Neural cell (in vitro differentiated cells): ENCODE results near the gene OSBPL9. TPM values are rescaled to one million over a fixed set of nuclear protein-coding genes. Genes with fewer than 3 reads are reported as not detected.

Source experiments
- H2AFZ ChIP-seq: fragments of 200-600, 300-800 bp; sonication (generic), shearing (Covaris generic); 2 replicates; pipeline ENCODE4 v1.6.0; 2014; ENCODE audit warnings: low read depth, mild to moderate bottlenecking, antibody characterized with exemption, low read length, moderate library complexity
- H3F3A ChIP-seq: fragments of 200-600 bp; shearing (Covaris generic); 2 replicates; pipeline ENCODE4 v1.6.1; 2016; ENCODE audit warnings: mild to moderate bottlenecking, moderate library complexity, mixed read lengths, antibody characterized with exemption, low read length; ENCODE audit not compliant: insufficient read depth, poor library complexity, severe bottlenecking
- H3K27ac ChIP-seq: fragments of 200-600, 300-800 bp; sonication (generic), shearing (Covaris generic); 2 replicates; pipeline ENCODE4 v1.5.1; 2014; ENCODE audit warnings: mild to moderate bottlenecking, low read length, moderate library complexity
- H3K27me3 ChIP-seq: fragments of 300-800, 200-600 bp; sonication (generic), shearing (Covaris generic); 2 replicates; pipeline ENCODE4 v1.6.0; 2014; ENCODE audit warnings: mild to moderate bottlenecking, low read depth, low read length, moderate library complexity; ENCODE audit not compliant: insufficient read depth
- H3K36me3 ChIP-seq: fragments of 300-800, 200-600 bp; sonication (generic), shearing (Covaris generic); 2 replicates; pipeline ENCODE4 v1.5.1; 2014; ENCODE audit warnings: mild to moderate bottlenecking, antibody characterized with exemption, low read length, moderate library complexity; ENCODE audit not compliant: insufficient read depth
- H3K4me2 ChIP-seq: fragments of 300-800, 200-600 bp; sonication (generic), shearing (Covaris generic); 2 replicates; pipeline ENCODE4 v1.6.0; 2014; ENCODE audit warnings: mild to moderate bottlenecking, low read length
- H3K4me3 ChIP-seq: fragments of 300-800, 200-600 bp; sonication (generic), shearing (Covaris generic); 2 replicates; pipeline ENCODE4 v1.5.1; 2014; ENCODE audit warnings: mild to moderate bottlenecking, low read length, moderate library complexity
- H3K79me2 ChIP-seq: fragments of 200-600 bp; shearing (Covaris generic); replicated peaks from 2 replicates; pipeline ENCODE4 v1.6.0; 2014; ENCODE audit warnings: mild to moderate bottlenecking, low read length, moderate library complexity; ENCODE audit not compliant: insufficient read depth
- H3K9ac ChIP-seq: fragments of 300-800, 200-600 bp; sonication (generic), shearing (Covaris generic); 2 replicates; pipeline ENCODE4 v1.6.1; 2016; ENCODE audit warnings: mild to moderate bottlenecking, low read length, mixed read lengths
- H3K9me2 ChIP-seq: fragments of 200-600 bp; shearing (Covaris generic); 2 replicates; pipeline ENCODE4 v1.6.1; 2016; ENCODE audit warnings: mild to moderate bottlenecking, low read length, mixed read lengths; ENCODE audit not compliant: insufficient read depth
- H3K9me3 ChIP-seq: fragments of 200-600, 300-800 bp; sonication (generic), shearing (Covaris generic); 2 replicates; pipeline ENCODE4 v1.6.1; 2016; ENCODE audit warnings: mild to moderate bottlenecking, mixed run types, low read length, moderate library complexity, mixed read lengths
- H4K20me1 ChIP-seq: fragments of 200-600 bp; shearing (Covaris generic); 2 replicates; pipeline ENCODE4 v1.6.1; 2016; ENCODE audit warnings: mild to moderate bottlenecking, mixed run types; ENCODE audit not compliant: insufficient read depth
- CTCF ChIP-seq: fragments of 450-650 bp; IDR thresholded peaks from 2 replicates; pipeline ENCODE4 v1.5.1; 2014; ENCODE audit warnings: antibody characterized with exemption, mild to moderate bottlenecking, moderate library complexity; ENCODE audit not compliant: poor library complexity, severe bottlenecking
- EP300 ChIP-seq: fragments of 450-650 bp; conservative IDR thresholded peaks from 2 replicates; pipeline ENCODE4 v1.6.1; 2014; ENCODE audit warnings: antibody characterized with exemption, mild to moderate bottlenecking, moderate library complexity; ENCODE audit not compliant: poor library complexity, severe bottlenecking
- EZH2 ChIP-seq: fragments of 200-600, 300-800 bp; shearing (Covaris generic), sonication (generic); IDR thresholded peaks from 2 replicates; pipeline ENCODE4 v1.6.1; 2014; ENCODE audit warnings: antibody characterized with exemption, low read length, borderline replicate concordance, mild to moderate bottlenecking; ENCODE audit not compliant: insufficient read depth, poor library complexity, severe bottlenecking
- MXI1 ChIP-seq: fragments of 450-650 bp; conservative IDR thresholded peaks from 2 replicates; pipeline ENCODE4 v1.6.1; 2014; ENCODE audit warnings: antibody characterized with exemption, mild to moderate bottlenecking; ENCODE audit not compliant: poor library complexity, severe bottlenecking
- POLR2AphosphoS5 ChIP-seq: IDR thresholded peaks from 2 replicates; pipeline ENCODE4 v1.6.1; 2012
- RAD21 ChIP-seq: fragments of 450-650 bp; conservative IDR thresholded peaks from 2 replicates; pipeline ENCODE4 v1.6.1; 2014; ENCODE audit warnings: antibody characterized with exemption, mild to moderate bottlenecking, moderate library complexity
- REST ChIP-seq: IDR thresholded peaks from 2 replicates; pipeline ENCODE4 v1.6.1; 2012; ENCODE audit warnings: borderline replicate concordance
- SMC3 ChIP-seq: fragments of 450-650 bp; conservative IDR thresholded peaks from 2 replicates; pipeline ENCODE4 v1.6.1; 2014; ENCODE audit warnings: antibody characterized with exemption, mild to moderate bottlenecking, moderate library complexity; ENCODE audit not compliant: poor library complexity
- TAF1 ChIP-seq: IDR thresholded peaks from 2 replicates; pipeline ENCODE4 v1.6.1; 2012; ENCODE audit warnings: low read depth
- polyA plus RNA-seq: library from polyadenylated mRNA; depleted of rRNA; stranded (reverse); fragments of >200 nt; gene quantifications from 2 replicates; pipeline ENCODE4 v1.2.3, GENCODE V29; 2014

The OSBPL9 gene
- polyA plus RNA-seq, 1 donor from 2014 or later, result 117 TPM

GRCh38 chr1:51610637-51611036 is 6.3 kb upstream of the OSBPL9 start:
- Histone ChIP-seq H3K9ac (no peak overlapping the region), H3F3A (no peaks in the 10 kb centered on the region), H3K79me2 (no peaks in the 10 kb centered on the region), H3K27ac (no peak overlapping the region), H3K9me3 (no peaks in the 10 kb centered on the region), H3K9me2 (no peaks in the 10 kb centered on the region), H4K20me1 (no peaks in the 10 kb centered on the region), H3K4me2 (no peak overlapping the region), H3K4me3 (no peak overlapping the region), H3K27me3 (no peaks in the 10 kb centered on the region), H3K36me3 (no peaks in the 10 kb centered on the region), H2AFZ (no peak overlapping the region)
- TF ChIP-seq MXI1 (no peak), EZH2 (no peak), REST (no peak), POLR2AphosphoS5 (no peak), EP300 (no peak), SMC3 (no peak), RAD21 (no peak)

DNA sequence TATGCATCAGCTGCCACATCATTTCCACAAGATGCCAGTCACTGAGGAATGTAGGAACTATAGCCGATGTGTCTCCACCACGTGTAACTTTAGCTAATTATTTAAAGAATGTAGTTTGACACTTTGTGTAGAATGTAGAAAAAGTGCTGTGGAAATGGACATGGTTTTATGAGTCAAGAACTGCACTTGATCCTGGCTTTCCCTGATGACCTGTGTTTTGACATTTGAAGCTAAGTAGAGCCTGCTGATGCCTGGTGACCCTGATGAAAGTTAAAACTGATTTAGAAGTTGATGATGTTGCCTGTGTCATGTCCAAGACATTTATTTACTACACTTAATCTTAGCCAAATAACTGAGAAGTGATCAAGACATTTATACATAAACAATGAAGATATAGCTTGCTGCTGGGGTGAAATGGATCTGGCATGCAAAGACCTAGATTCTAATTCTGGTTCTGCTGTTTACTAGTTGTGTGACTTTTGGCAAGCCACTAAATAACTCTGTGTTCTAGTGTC is 4.4 kb upstream of the OSBPL9 start:
- Histone ChIP-seq H2AFZ (no peak overlapping the region), H4K20me1 (no peaks in the 10 kb centered on the region), H3K27ac (no peak overlapping the region), H3F3A (no peaks in the 10 kb centered on the region), H3K36me3 (no peaks in the 10 kb centered on the region), H3K79me2 (peaks cover under 1% of the 10 kb centered on the region), H3K9me3 (no peaks in the 10 kb centered on the region), H3K9ac (no peak overlapping the region), H3K4me2 (no peak overlapping the region), H3K4me3 (no peak overlapping the region), H3K27me3 (no peaks in the 10 kb centered on the region), H3K9me2 (no peaks in the 10 kb centered on the region)
- no peak for TF ChIP-seq RAD21
- TF ChIP-seq EP300, result no peak
- TF ChIP-seq MXI1, result no peak
- TF ChIP-seq REST, result no peak
- TF ChIP-seq POLR2AphosphoS5, result no peak
- no peak for TF ChIP-seq CTCF
- no peak for TF ChIP-seq TAF1
- no peak for TF ChIP-seq EZH2
- no peak for TF ChIP-seq SMC3
